Measurements from ENCODE around the gene KCNA1. TPM values are rescaled to one million over a fixed set of nuclear protein-coding genes. Genes with fewer than 3 reads are reported as not detected.

KCNA1 gene
- total RNA-seq, 1 experiment from 2014 or later, result not detected

GRCh38 chr12:4899364-4899763 lies 10.3 kb upstream of the KCNA1 start:
- H3K36me3 ChIP-seq (ENCODE audit: insufficient read depth, low read length), result no peaks in the 10 kb centered on the region
- peak; percentile 62 for DNase-seq
- H2AFZ ChIP-seq (ENCODE audit: low read length), result no peak overlapping the region
- H4K20me1 ChIP-seq (ENCODE audit: insufficient read depth, low read depth, low read length), result no peaks in the 10 kb centered on the region
- H3K27ac ChIP-seq (ENCODE audit: low read length), result no peak overlapping the region
- no peaks in the 10 kb centered on the region for H3K79me2 ChIP-seq (ENCODE audit: low read length)
- no peak overlapping the region for H3K9ac ChIP-seq (ENCODE audit: low read length)
- H3K27me3 ChIP-seq (ENCODE audit: low read length), result no peaks in the 10 kb centered on the region
- no peak overlapping the region for H3K4me3 ChIP-seq (ENCODE audit: low read length)
- H3K4me2 ChIP-seq (ENCODE audit: low read depth, low read length, poor library complexity, severe bottlenecking), result no peak overlapping the region
- H3K9me2 ChIP-seq (replicated peaks; ENCODE audit: insufficient read depth, low read length), result no peaks in the 10 kb centered on the region
- H3K4me1 ChIP-seq (ENCODE audit: low read length), result no peaks in the 10 kb centered on the region
- H3K9me3 ChIP-seq (ENCODE audit: low read length), result no peaks in the 10 kb centered on the region

- H3K36me3 ChIP-seq (ENCODE audit: insufficient read depth, low read length), result no peaks in the 10 kb centered on the region
- no peaks in the 10 kb centered on the region for H4K20me1 ChIP-seq (ENCODE audit: insufficient read depth, low read depth, low read length)
- H3K9ac ChIP-seq (ENCODE audit: low read length), result no peak overlapping the region
- H3K4me2 ChIP-seq (ENCODE audit: low read depth, low read length, poor library complexity, severe bottlenecking), result no peak overlapping the region
- no peak overlapping the region for H2AFZ ChIP-seq (ENCODE audit: low read length)
- H3K9me2 ChIP-seq (replicated peaks; ENCODE audit: insufficient read depth, low read length), result no peaks in the 10 kb centered on the region
- H3K4me3 ChIP-seq (ENCODE audit: low read length), result no peak overlapping the region
- no peaks in the 10 kb centered on the region for H3K79me2 ChIP-seq (ENCODE audit: low read length)
- no peaks in the 10 kb centered on the region for H3K27me3 ChIP-seq (ENCODE audit: low read length)
- no peak for DNase-seq
- no peak overlapping the region for H3K27ac ChIP-seq (ENCODE audit: low read length)
- no peaks in the 10 kb centered on the region for H3K4me1 ChIP-seq (ENCODE audit: low read length)
- no peaks in the 10 kb centered on the region for H3K9me3 ChIP-seq (ENCODE audit: low read length)
Observed at GRCh38 chr12:4900327-4900726, 9.4 kb upstream of the KCNA1 start.

- no peaks in the 10 kb centered on the region for H4K20me1 ChIP-seq (ENCODE audit: insufficient read depth, low read depth, low read length)
- no peaks in the 10 kb centered on the region for H3K36me3 ChIP-seq (ENCODE audit: insufficient read depth, low read length)
- no peaks in the 10 kb centered on the region for H3K9me3 ChIP-seq (ENCODE audit: low read length)
- no peak overlapping the region for H3K27ac ChIP-seq (ENCODE audit: low read length)
- no peaks in the 10 kb centered on the region for H3K9me2 ChIP-seq (replicated peaks; ENCODE audit: insufficient read depth, low read length)
- no peak overlapping the region for H3K9ac ChIP-seq (ENCODE audit: low read length)
- no peak overlapping the region for H3K4me2 ChIP-seq (ENCODE audit: low read depth, low read length, poor library complexity, severe bottlenecking)
- H3K79me2 ChIP-seq (ENCODE audit: low read length), result no peaks in the 10 kb centered on the region
- no peak overlapping the region for H3K4me3 ChIP-seq (ENCODE audit: low read length)
- H2AFZ ChIP-seq (ENCODE audit: low read length), result no peak overlapping the region
- DNase-seq, result no peak
- no peaks in the 10 kb centered on the region for H3K4me1 ChIP-seq (ENCODE audit: low read length)
- H3K27me3 ChIP-seq (ENCODE audit: low read length), result no peaks in the 10 kb centered on the region
Observed at GRCh38 chr12:4905316-4905715, 4.4 kb upstream of the KCNA1 start.

GRCh38 chr12:4908684-4909409 lies 858 bp upstream of the KCNA1 start:
- Histone ChIP-seq H3K79me2 (ENCODE audit: low read length) (no peaks in the 10 kb centered on the region), H3K9ac (ENCODE audit: low read length) (no peak overlapping the region), H3K4me1 (ENCODE audit: low read length) (no peaks in the 10 kb centered on the region), H3K27me3 (ENCODE audit: low read length) (no peaks in the 10 kb centered on the region), H3K9me2 (replicated peaks; ENCODE audit: insufficient read depth, low read length) (no peaks in the 10 kb centered on the region), H3K36me3 (ENCODE audit: insufficient read depth, low read length) (no peaks in the 10 kb centered on the region), H2AFZ (ENCODE audit: low read length) (no peak overlapping the region), H3K4me3 (ENCODE audit: low read length) (no peak overlapping the region), H4K20me1 (ENCODE audit: insufficient read depth, low read depth, low read length) (no peaks in the 10 kb centered on the region), H3K4me2 (ENCODE audit: low read depth, low read length, poor library complexity, severe bottlenecking) (no peak overlapping the region), H3K9me3 (ENCODE audit: low read length) (no peaks in the 10 kb centered on the region), H3K27ac (ENCODE audit: low read length) (no peak overlapping the region)
- no peak for DNase-seq

DNA sequence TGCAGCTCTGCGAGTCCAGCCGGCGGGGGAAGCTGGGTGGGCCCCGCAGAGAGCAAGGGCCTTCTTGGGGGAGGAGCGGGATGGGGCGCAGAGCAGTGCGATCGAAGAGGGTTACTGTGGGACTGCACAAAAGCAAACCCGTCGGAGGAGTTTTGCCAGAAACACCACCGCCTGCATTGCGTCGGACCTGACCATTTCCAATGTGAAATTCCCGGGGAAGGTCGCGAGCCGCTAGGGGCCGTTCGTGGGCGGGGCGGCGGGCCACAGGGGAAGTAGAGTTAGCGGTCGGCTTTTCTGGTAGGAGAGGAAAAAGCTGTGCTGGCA lies 333 bp upstream of the KCNA1 start:
- Histone ChIP-seq H3K4me1 (ENCODE audit: low read length) (no peaks in the 10 kb centered on the region), H3K9me3 (ENCODE audit: low read length) (no peaks in the 10 kb centered on the region), H3K9me2 (replicated peaks; ENCODE audit: insufficient read depth, low read length) (no peaks in the 10 kb centered on the region), H4K20me1 (ENCODE audit: insufficient read depth, low read depth, low read length) (no peaks in the 10 kb centered on the region), H2AFZ (ENCODE audit: low read length) (no peak overlapping the region), H3K4me3 (ENCODE audit: low read length) (no peak overlapping the region), H3K36me3 (ENCODE audit: insufficient read depth, low read length) (no peaks in the 10 kb centered on the region), H3K4me2 (ENCODE audit: low read depth, low read length, poor library complexity, severe bottlenecking) (no peak overlapping the region), H3K27me3 (ENCODE audit: low read length) (no peaks in the 10 kb centered on the region), H3K27ac (ENCODE audit: low read length) (no peak overlapping the region), H3K9ac (ENCODE audit: low read length) (no peak overlapping the region), H3K79me2 (ENCODE audit: low read length) (no peaks in the 10 kb centered on the region)
- no peak for DNase-seq

- Histone ChIP-seq H3K9me2 (replicated peaks; ENCODE audit: insufficient read depth, low read length) (no peaks in the 10 kb centered on the region), H3K9me3 (ENCODE audit: low read length) (no peaks in the 10 kb centered on the region), H4K20me1 (ENCODE audit: insufficient read depth, low read depth, low read length) (no peaks in the 10 kb centered on the region), H3K79me2 (ENCODE audit: low read length) (no peaks in the 10 kb centered on the region), H3K4me2 (ENCODE audit: low read depth, low read length, poor library complexity, severe bottlenecking) (no peak overlapping the region), H3K36me3 (ENCODE audit: insufficient read depth, low read length) (no peaks in the 10 kb centered on the region), H3K27ac (ENCODE audit: low read length) (no peak overlapping the region), H2AFZ (ENCODE audit: low read length) (no peak overlapping the region), H3K4me1 (ENCODE audit: low read length) (no peaks in the 10 kb centered on the region), H3K9ac (ENCODE audit: low read length) (no peak overlapping the region), H3K4me3 (ENCODE audit: low read length) (no peak overlapping the region), H3K27me3 (ENCODE audit: low read length) (no peaks in the 10 kb centered on the region)
- DNase-seq, result no peak
Observed at GRCh38 chr12:4910502-4911315, 1.0 kb downstream of the KCNA1 start.

GRCh38 chr12:4911316-4911994 lies 1.8 kb downstream of the KCNA1 start:
- no peak overlapping the region for H3K4me2 ChIP-seq (ENCODE audit: low read depth, low read length, poor library complexity, severe bottlenecking)
- no peaks in the 10 kb centered on the region for H3K27me3 ChIP-seq (ENCODE audit: low read length)
- H3K4me3 ChIP-seq (ENCODE audit: low read length), result no peak overlapping the region
- no peak overlapping the region for H2AFZ ChIP-seq (ENCODE audit: low read length)
- no peaks in the 10 kb centered on the region for H3K9me2 ChIP-seq (replicated peaks; ENCODE audit: insufficient read depth, low read length)
- no peak overlapping the region for H3K9ac ChIP-seq (ENCODE audit: low read length)
- DNase-seq, result no peak
- H4K20me1 ChIP-seq (ENCODE audit: insufficient read depth, low read depth, low read length), result no peaks in the 10 kb centered on the region
- no peak overlapping the region for H3K27ac ChIP-seq (ENCODE audit: low read length)
- H3K9me3 ChIP-seq (ENCODE audit: low read length), result no peaks in the 10 kb centered on the region
- H3K79me2 ChIP-seq (ENCODE audit: low read length), result no peaks in the 10 kb centered on the region
- H3K4me1 ChIP-seq (ENCODE audit: low read length), result no peaks in the 10 kb centered on the region
- no peaks in the 10 kb centered on the region for H3K36me3 ChIP-seq (ENCODE audit: insufficient read depth, low read length)

DNA sequence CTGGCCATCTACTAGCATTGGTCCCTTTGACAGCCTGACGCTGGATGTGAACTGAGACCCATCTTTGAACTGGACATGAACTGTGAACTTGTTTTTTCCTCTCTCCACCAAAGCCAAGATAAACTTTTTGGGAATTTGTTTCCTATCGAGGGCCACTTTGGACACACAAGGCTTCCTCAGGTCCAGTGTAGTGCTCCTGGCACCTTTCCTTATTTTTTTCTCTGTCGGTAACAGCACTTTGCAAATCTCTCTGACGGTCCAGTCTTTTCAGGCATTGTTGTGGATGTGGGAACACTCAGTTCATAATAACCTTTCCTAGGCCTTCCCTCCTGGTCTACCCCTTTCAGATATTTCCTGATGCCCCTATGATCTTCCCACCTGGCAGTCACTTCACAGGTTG lies 5.0 kb downstream of the KCNA1 start:
- no peak overlapping the region for H3K4me3 ChIP-seq (ENCODE audit: low read length)
- H3K9me3 ChIP-seq (ENCODE audit: low read length), result no peaks in the 10 kb centered on the region
- no peak overlapping the region for H3K4me2 ChIP-seq (ENCODE audit: low read depth, low read length, poor library complexity, severe bottlenecking)
- DNase-seq, result no peak
- H3K4me1 ChIP-seq (ENCODE audit: low read length), result no peaks in the 10 kb centered on the region
- no peaks in the 10 kb centered on the region for H3K36me3 ChIP-seq (ENCODE audit: insufficient read depth, low read length)
- H4K20me1 ChIP-seq (ENCODE audit: insufficient read depth, low read depth, low read length), result no peaks in the 10 kb centered on the region
- H3K27me3 ChIP-seq (ENCODE audit: low read length), result no peaks in the 10 kb centered on the region
- H2AFZ ChIP-seq (ENCODE audit: low read length), result no peak overlapping the region
- no peak overlapping the region for H3K27ac ChIP-seq (ENCODE audit: low read length)
- H3K9me2 ChIP-seq (replicated peaks; ENCODE audit: insufficient read depth, low read length), result no peaks in the 10 kb centered on the region
- no peak overlapping the region for H3K9ac ChIP-seq (ENCODE audit: low read length)
- H3K79me2 ChIP-seq (ENCODE audit: low read length), result no peaks in the 10 kb centered on the region
